MM.1S (cell line): ENCODE measurements around the gene NEU1.

Experiments
- DNase-seq: peaks from one replicate; pipeline ENCODE4 v3.0.0-alpha.2; 2015
- H2AFZ ChIP-seq: fragments of 300-600 bp; sonication (generic); 2 replicates; pipeline ENCODE4 v1.6.0; 2016; ENCODE audit warnings: antibody characterized with exemption, low read length
- H3F3A ChIP-seq: fragments of 300-600 bp; sonication (generic); 2 replicates; pipeline ENCODE4 v1.6.1; 2016; ENCODE audit warnings: mild to moderate bottlenecking, antibody characterized with exemption, low read length, moderate library complexity, mixed read lengths; ENCODE audit not compliant: insufficient read depth
- H3K27ac ChIP-seq: fragments of 300-600 bp; sonication (generic); 2 replicates; pipeline ENCODE4 v1.5.1; 2016; ENCODE audit warnings: mild to moderate bottlenecking, low read length
- H3K27me3 ChIP-seq: fragments of 300-600 bp; sonication (generic); replicated peaks from 2 replicates; pipeline ENCODE4 v1.6.0; 2016; ENCODE audit warnings: low read length; ENCODE audit not compliant: insufficient read depth
- H3K36me3 ChIP-seq: fragments of 300-600 bp; sonication (generic); replicated peaks from 2 replicates; pipeline ENCODE4 v1.6.1; 2016; ENCODE audit warnings: mild to moderate bottlenecking, low read length, mixed read lengths; ENCODE audit not compliant: insufficient read depth
- H3K4me1 ChIP-seq: fragments of 300-600 bp; sonication (generic); 2 replicates; pipeline ENCODE4 v1.6.1; 2016; ENCODE audit warnings: low read length, mixed read lengths
- H3K4me2 ChIP-seq: fragments of 300-600 bp; sonication (generic); 2 replicates; pipeline ENCODE4 v1.6.0; 2016; ENCODE audit warnings: low read depth, low read length
- H3K4me3 ChIP-seq: fragments of 300-600 bp; sonication (generic); 2 replicates; pipeline ENCODE4 v1.5.1; 2016; ENCODE audit warnings: low read length, mixed read lengths
- H3K79me2 ChIP-seq: fragments of 300-600 bp; sonication (generic); 2 replicates; pipeline ENCODE4 v1.6.1; 2016; ENCODE audit warnings: mixed run types, low read length, mixed read lengths
- H3K9ac ChIP-seq: fragments of 300-600 bp; sonication (generic); 2 replicates; pipeline ENCODE4 v1.6.1; 2016; ENCODE audit warnings: low read length, mixed read lengths
- H3K9me2 ChIP-seq: fragments of 300-600 bp; sonication (generic); replicated peaks from 2 replicates; pipeline ENCODE4 v1.6.1; 2016; ENCODE audit warnings: mild to moderate bottlenecking, low read length, mixed read lengths; ENCODE audit not compliant: insufficient read depth
- H3K9me3 ChIP-seq: fragments of 300-600 bp; sonication (generic); replicated peaks from 2 replicates; pipeline ENCODE4 v1.6.1; 2016; ENCODE audit warnings: mild to moderate bottlenecking, low read length, mixed read lengths; ENCODE audit not compliant: insufficient read depth
- H4K20me1 ChIP-seq: fragments of 300-600 bp; sonication (generic); 2 replicates; pipeline ENCODE4 v1.6.1; 2016; ENCODE audit warnings: mild to moderate bottlenecking, low read length, moderate library complexity, mixed read lengths; ENCODE audit not compliant: insufficient read depth
- CTCF ChIP-seq: fragments of 300-600 bp; sonication (generic); IDR thresholded peaks from 2 replicates; pipeline ENCODE4 v1.5.1; 2016; ENCODE audit warnings: antibody characterized with exemption, low read length, mixed read lengths
- EZH2 ChIP-seq: fragments of 300-600 bp; sonication (generic); optimal IDR thresholded peaks from 2 replicates; pipeline ENCODE3; 2017; ENCODE audit warnings: low read depth, mild to moderate bottlenecking, antibody characterized with exemption, low read length, mixed read lengths
- EZH2phosphoT487 ChIP-seq: fragments of 300-600 bp; sonication (generic); IDR thresholded peaks from 2 replicates; pipeline ENCODE4 v1.6.1; 2018; ENCODE audit warnings: antibody characterized with exemption, low read length

Gene NEU1

GRCh38 chr6:31897612-31898382 lies 35.2 kb upstream of the NEU1 start, which contains the start of gene EHMT2:
Gene EHMT2, minus strand, starts transcription at chr6:31897698. Its CDS starts 21 bp downstream, at chr6:31897677.
- DNase-seq: peak; percentile 85
- no peaks in the 10 kb centered on the region for H3K36me3 ChIP-seq
- TF ChIP-seq CTCF (no peak), EZH2 (no peak), EZH2phosphoT487 (no peak)
- H2AFZ ChIP-seq: peak within 1 kb of the TSS; percentile 96
- H3K9ac ChIP-seq: peak within 1 kb of the TSS; percentile 85
- peaks cover 22% of the 10 kb centered on the region for H3K79me2 ChIP-seq
- H3K9me3 ChIP-seq: no peaks in the 10 kb centered on the region
- no peaks in the 10 kb centered on the region for H3K27me3 ChIP-seq
- H3K4me3 ChIP-seq: peak within 1 kb of the TSS; percentile 95
- H3K4me1 ChIP-seq: 0 out of 2 replicates have a peak, but pooled peaks cover 3% of the 10 kb centered on the region
- H3F3A ChIP-seq: peaks cover 23% of the 10 kb centered on the region
- no peaks in the 10 kb centered on the region for H4K20me1 ChIP-seq
- H3K9me2 ChIP-seq: no peaks in the 10 kb centered on the region
- peak within 1 kb of the TSS; percentile 86 for H3K4me2 ChIP-seq
- peak within 1 kb of the TSS; percentile 77 for H3K27ac ChIP-seq

GRCh38 chr6:31896856-31897611 lies 34.4 kb upstream of the NEU1 start:
- peak overlapping the region; percentile 52 for H2AFZ ChIP-seq

GRCh38 chr6:31896493-31896855 lies 33.9 kb upstream of the NEU1 start:
- no peak overlapping the region; the same call in 1 of the 2 replicates for H3K27ac ChIP-seq
- peak overlapping the region; percentile 52 for H2AFZ ChIP-seq
- H3F3A ChIP-seq: peaks cover 16% of the 10 kb centered on the region

More at GRCh38 chr6:31896856-31897611, 34.4 kb upstream of the NEU1 start:
- 0 out of 2 replicates have a peak, but pooled peaks cover 3% of the 10 kb centered on the region for H3K4me1 ChIP-seq
- no peak for TF ChIP-seq CTCF
- no peak for TF ChIP-seq EZH2
- no peak for TF ChIP-seq EZH2phosphoT487
- peak overlapping the region; percentile 95 for H3K4me3 ChIP-seq
- no peaks in the 10 kb centered on the region for H4K20me1 ChIP-seq
- peaks cover 16% of the 10 kb centered on the region for H3F3A ChIP-seq
- H3K27me3 ChIP-seq: no peaks in the 10 kb centered on the region
- H3K9ac ChIP-seq: peak overlapping the region; percentile 62
- no peak overlapping the region; the same call in 1 of the 2 replicates for H3K27ac ChIP-seq
- peak overlapping the region; percentile 71 for H3K4me2 ChIP-seq
- no peaks in the 10 kb centered on the region for H3K9me3 ChIP-seq
- DNase-seq: no peak
- no peaks in the 10 kb centered on the region for H3K36me3 ChIP-seq
- no peaks in the 10 kb centered on the region for H3K9me2 ChIP-seq
- peaks cover 22% of the 10 kb centered on the region for H3K79me2 ChIP-seq

More at GRCh38 chr6:31896493-31896855, 33.9 kb upstream of the NEU1 start:
- Histone ChIP-seq H3K9me2 (no peaks in the 10 kb centered on the region), H3K9me3 (no peaks in the 10 kb centered on the region), H4K20me1 (no peaks in the 10 kb centered on the region), H3K9ac (peak overlapping the region; percentile 62; the same call in 1 of the 2 replicates), H3K27me3 (no peaks in the 10 kb centered on the region), H3K36me3 (no peaks in the 10 kb centered on the region), H3K4me1 (0 out of 2 replicates have a peak, but pooled peaks cover 3% of the 10 kb centered on the region), H3K4me3 (peak overlapping the region; percentile 95), H3K4me2 (peak overlapping the region; percentile 71), H3K79me2 (peaks cover 22% of the 10 kb centered on the region)
- DNase-seq: no peak
- TF ChIP-seq CTCF (no peak), EZH2 (no peak), EZH2phosphoT487 (no peak)
